Erythroblast (primary cell): ENCODE measurements around the gene RNF19B.

Experiments used
- GATA1 ChIP-seq: IDR thresholded peaks from 2 replicates; pipeline ENCODE4 v1.6.1; 2011; ENCODE audit warnings: low read depth, mild to moderate bottlenecking, control low read depth, low read length, moderate library complexity
- POLR2A ChIP-seq: IDR thresholded peaks from 2 replicates; pipeline ENCODE4 v1.6.1; 2011; ENCODE audit warnings: mild to moderate bottlenecking, low read length

GRCh38 chr1:33012165-33012564 lies 47.6 kb upstream of the RNF19B start:
- TF ChIP-seq POLR2A (no peak), GATA1 (no peak)
